Measurements from ENCODE around the gene TSC22D2.

TSC22D2 gene

DNA sequence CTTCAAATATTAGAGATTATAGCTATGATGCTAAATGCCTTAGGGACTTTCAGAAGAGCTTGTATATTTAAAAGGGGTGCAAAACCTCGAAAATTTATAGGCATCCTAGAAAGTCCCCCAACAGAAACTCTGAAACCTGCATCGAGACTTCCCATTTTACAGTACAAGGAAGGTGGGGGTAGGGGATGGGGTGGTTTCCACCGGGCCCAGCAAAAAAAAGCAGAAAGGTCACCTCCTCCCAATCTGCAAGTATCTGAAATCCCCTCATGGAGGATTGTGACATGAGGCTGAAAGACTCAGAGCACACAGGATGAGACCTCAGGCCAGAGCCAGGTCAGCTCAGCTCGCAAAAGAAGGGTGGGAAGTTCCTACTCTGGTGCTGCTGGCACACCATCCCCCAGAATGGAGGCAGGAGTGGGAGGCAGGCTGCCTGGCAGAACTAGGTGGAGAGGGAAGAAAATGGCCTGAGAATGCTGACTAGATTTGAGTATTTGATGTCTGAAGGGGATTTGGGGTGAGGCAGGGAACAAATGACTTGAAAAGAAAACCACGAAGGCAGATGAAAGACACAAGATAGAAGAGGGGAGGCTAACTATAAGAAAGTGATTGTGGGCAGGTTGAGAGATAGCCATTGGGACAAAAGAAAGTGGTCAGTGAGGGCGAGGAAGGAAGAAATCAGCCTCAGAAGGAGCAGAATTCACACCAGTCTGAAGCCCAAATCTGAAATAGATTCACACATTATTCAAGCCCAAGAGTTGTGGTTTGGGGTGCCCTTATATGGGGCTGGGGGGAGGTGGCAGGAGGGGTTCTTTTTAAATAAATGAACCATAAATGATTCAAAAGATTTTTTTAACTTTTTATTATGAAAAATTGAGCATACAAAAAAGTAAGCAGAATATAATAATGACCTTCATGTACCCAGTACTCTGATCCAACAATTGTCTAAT lies 22.5 kb upstream of the TSC22D2 start:
- DNase-seq, result no peak

GRCh38 chr3:150388498-150389418 lies 19.3 kb upstream of the TSC22D2 start:
- DNase-seq, result no peak

DNA sequence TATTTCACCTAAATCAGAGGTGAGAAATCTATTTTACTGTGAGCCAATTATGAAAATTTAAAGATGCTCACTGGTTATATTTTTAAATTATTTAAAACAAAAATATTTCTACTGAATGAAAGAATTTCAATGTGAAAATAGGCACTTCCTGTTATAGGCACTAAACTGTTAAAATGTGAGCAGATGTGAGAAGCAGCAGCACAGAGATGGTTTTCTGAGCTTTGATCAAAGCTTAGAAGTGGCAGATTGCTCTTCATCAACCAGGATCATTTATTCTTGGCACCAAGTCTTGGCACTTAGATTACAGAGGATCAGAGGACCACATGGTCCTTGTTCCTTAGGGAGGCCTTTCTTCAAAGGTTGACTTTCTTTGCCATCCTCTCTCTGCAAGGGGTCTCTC lies 18.0 kb upstream of the TSC22D2 start:
- DNase-seq, result no peak

DNA sequence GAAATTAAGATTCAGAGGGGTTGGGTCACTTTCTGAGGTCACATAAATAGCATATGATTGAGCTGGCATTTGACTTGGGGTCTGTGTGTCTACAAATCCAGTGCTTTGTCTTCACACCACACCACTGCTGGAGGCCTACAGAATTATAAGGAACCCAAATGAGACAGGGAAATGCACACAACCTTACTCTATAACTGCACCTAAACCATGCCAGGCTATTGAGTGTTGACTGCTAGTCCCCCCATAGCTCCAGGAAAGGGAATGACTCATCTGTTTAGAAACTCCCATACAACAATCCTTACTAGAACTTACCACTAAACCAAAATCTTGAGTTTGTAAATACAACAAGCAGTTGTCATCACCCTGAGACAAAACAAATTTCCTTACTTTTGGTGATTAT lies 16.9 kb upstream of the TSC22D2 start:
- no peak for DNase-seq

DNA sequence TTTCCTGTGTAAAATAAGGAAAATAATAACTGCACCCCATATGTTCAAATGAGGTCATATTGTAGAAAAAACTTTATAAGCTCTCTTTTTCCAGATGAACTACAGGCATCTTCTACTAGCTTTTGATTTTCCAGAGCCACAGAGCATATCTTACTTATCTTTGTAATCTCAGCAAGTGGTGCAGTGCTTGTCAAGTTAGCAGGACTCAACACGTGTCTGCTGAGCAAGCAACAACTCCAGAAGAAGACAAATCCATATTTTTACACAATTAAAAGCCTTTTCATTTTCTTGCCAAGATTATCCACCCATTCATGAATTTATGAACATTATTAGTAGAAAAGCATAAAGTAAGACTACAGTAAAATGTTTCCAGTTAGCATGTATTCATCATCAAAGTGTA lies 14.4 kb upstream of the TSC22D2 start:
- DNase-seq, result no peak

GRCh38 chr3:150394606-150395005 lies 13.5 kb upstream of the TSC22D2 start:
- DNase-seq, result no peak

GRCh38 chr3:150396491-150396890 lies 11.6 kb upstream of the TSC22D2 start:
- DNase-seq, result no peak

DNA sequence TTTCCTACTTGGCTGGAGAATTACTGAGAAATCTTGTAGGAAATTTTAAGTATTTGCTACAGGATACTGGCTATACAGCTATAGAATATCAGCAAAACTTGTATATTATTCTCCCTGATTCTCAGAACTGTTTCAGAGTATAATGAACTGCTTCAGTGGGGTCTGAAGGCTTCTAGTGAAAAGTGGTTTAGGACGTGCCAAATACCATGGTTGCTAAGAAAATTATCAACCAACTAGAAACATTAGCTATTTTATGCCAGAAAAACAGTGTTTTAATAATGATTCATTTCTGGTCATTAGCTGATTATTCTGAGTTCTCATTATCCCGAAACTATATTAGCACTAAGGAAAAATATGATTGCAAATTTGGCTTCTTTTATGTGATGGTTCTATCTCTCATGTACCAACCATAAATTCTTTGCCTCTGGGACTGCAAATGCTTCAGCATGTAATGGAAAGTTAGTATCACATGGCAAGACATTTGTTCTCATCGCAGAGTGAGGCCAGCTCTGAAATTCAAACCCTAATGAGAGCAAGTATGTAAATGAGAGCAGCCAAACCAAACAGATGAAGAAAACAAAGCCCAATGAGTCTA lies 11.0 kb upstream of the TSC22D2 start:
- DNase-seq, result peak; percentile 37

DNA sequence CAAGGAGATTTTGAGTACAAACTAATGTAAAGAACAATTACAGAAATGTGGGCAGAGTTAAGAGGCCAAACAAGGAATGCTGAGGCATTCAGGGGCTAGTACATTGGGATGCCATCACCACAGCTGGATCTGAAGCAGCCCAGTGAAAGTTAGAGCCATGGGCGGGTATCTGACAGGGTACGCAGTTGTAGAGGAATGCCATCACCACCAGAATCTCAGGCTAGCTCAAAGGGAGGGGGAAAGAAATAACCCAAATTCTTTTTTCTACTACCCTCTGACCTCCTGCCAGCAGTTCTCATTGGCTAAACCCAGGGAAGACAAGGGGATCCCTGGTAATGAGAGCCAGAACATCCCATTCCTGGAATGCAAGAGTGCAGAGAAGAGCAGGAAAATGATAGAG lies 9.0 kb upstream of the TSC22D2 start:
- DNase-seq, result no peak

- no peak for DNase-seq
Measured at GRCh38 chr3:150401285-150401684, 6.8 kb upstream of the TSC22D2 start.

- no peak for DNase-seq
Measured at GRCh38 chr3:150402217-150402616, 5.9 kb upstream of the TSC22D2 start.

GRCh38 chr3:150404023-150404422 lies 4.1 kb upstream of the TSC22D2 start:
- DNase-seq, result no peak

DNA sequence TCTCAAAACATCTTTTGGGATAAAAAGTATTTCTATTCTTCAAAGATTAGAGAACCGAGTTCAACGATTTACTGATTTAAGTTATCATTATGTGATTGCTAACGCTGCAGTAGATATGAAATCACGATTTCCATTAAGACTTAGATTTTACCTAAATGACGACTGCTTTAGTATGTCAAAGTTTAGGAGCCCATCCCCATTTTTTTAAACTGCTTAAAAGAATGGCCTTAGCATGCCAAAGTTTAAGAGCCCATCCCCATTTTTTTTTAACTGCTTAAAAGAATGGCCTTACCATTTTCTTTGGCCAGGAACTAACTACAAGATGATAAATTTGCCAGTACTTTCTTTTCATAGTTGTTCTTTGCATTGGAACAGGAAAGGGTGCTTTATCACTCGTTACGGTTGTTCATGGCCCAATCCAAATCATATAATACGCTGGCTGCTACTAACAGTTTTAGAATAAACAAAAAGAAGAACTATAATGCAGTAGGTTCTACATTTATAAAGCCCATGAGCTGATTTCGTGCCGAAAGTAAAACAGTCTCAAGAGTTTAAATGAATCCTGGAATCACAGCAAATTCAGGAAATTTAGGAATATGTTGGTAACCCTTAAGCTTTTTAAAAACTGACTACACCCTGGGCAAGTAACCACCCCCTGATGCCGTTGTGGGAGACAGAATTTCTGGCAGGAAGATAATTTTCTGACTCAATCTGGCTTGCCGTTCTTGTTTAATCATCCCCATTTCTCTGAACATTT lies 869 bp upstream of the TSC22D2 start:
- DNase-seq, result no peak

GRCh38 chr3:150407808-150408220 lies 284 bp upstream of the TSC22D2 start:
- no peak for DNase-seq

DNA sequence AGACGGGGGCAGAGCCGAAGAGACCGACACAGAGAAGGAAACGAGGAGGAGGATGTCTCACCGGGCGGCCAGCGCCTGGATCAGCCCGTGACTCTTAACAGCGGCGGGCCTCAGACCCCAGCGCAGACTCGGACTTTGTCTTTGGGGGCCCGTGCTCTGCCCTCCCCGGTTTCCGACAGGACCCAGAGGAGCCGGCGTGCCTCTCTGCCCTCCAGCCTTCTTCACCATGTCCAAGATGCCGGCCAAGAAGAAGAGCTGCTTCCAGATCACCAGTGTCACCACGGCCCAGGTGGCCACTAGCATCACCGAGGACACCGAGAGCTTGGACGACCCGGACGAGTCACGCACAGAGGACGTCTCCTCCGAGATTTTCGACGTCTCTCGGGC lies 1.0 kb downstream of the TSC22D2 start:
- DNase-seq, result peak; percentile 81

- peak; percentile 92 for DNase-seq
Measured at GRCh38 chr3:150409512-150410310, 1.6 kb downstream of the TSC22D2 start.

GRCh38 chr3:150410311-150411105 lies 2.4 kb downstream of the TSC22D2 start:
- peak; percentile 64 for DNase-seq

- no peak for DNase-seq
Measured at GRCh38 chr3:150411106-150411460, 3.0 kb downstream of the TSC22D2 start.

- DNase-seq, result no peak
Measured at GRCh38 chr3:150411546-150411945, 3.4 kb downstream of the TSC22D2 start.

- DNase-seq, result no peak
Measured at GRCh38 chr3:150411976-150412375, 3.9 kb downstream of the TSC22D2 start.

Data from eye (tissue), 1 donor.